HL-60 (cell line): ENCODE data around the gene AP1G1.

Experiments
- DNase-seq, 2 experiments: peaks; one replicate each; pipeline ENCODE4 v3.0.0-alpha.2; 2010 to 2020; ENCODE audit warnings: low read depth in 1 of 2, low spot score in 1 of 2
- H3K27ac ChIP-seq: fragments of 250-450 bp; sonication (Bioruptor Pico); replicated peaks from 2 replicates; pipeline ENCODE4 v1.5.1; 2020; ENCODE audit warnings: mild to moderate bottlenecking, moderate library complexity
- H3K27me3 ChIP-seq: fragments of 250-450 bp; sonication (Bioruptor Pico); 2 replicates; pipeline ENCODE4 v1.5.1; 2021; ENCODE audit warnings: mild to moderate bottlenecking, moderate library complexity; ENCODE audit not compliant: insufficient read depth, poor library complexity, severe bottlenecking
- H3K4me3 ChIP-seq: replicated peaks from 2 replicates; pipeline ENCODE4 v1.5.1; 2011; ENCODE audit warnings: mild to moderate bottlenecking, control low read depth, low read length; ENCODE audit not compliant: insufficient read depth
- GABPA ChIP-seq: IDR thresholded peaks from 2 replicates; pipeline ENCODE4 v1.6.1; 2012; ENCODE audit warnings: low read depth
- POLR2AphosphoS5 ChIP-seq: IDR thresholded peaks from 2 replicates; pipeline ENCODE4 v1.6.1; 2012; ENCODE audit warnings: low read depth
- SPI1 ChIP-seq: IDR thresholded peaks from 2 replicates; pipeline ENCODE4 v1.6.1; 2012; ENCODE audit warnings: low read depth, mild to moderate bottlenecking, borderline replicate concordance
- TF ChIP-seq, protein P1 (sequence below): IDR thresholded peaks from one replicate; pipeline ENCODE4 v1.5.1; 2011; ENCODE audit warnings: low read length, control low read depth, inconsistent platforms; ENCODE audit not compliant: insufficient read depth
- TF ChIP-seq, protein P2 (sequence below): IDR thresholded peaks from 2 replicates; pipeline ENCODE4 v1.6.1; 2012; ENCODE audit warnings: low read depth; ENCODE audit not compliant: insufficient replicate concordance

Gene AP1G1

DNA sequence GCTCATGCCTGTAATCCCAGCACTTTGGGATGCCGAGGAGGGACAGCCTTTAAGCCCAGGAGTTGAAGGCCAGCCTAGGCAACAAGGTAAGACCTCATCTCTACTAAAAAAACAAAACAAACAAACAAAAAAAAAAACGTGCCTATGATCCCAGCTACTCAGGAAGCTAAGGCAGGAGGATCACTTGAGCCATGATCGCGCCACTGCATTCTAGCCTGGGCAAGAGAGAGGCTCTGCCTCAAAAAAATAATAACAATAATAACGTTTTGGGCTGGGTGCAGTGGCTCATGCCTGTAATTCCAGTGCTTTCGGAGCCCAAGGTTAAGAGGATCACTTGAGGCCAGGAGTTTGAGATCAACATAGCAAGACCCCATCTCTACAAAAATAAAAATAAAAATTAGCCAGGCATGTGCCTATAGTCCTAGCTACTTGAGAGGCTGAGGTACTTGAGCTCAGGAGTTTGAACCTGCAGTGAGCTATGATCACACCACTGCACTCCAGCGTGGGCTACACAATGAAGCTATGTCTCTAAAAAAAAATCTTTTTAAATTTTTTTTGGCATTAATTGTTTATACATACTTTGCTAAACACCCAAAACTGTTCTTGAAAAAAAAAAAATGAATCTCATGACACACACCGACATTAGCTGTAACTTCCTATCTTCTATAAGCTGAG lies 87.4 kb downstream of the AP1G1 start:
- Histone ChIP-seq H3K4me3 (no peak overlapping the region), H3K27ac (no peak overlapping the region), H3K27me3 (peaks cover 6% of the 10 kb centered on the region)
- DNase-seq: no peak
- no peak for TF ChIP-seq GABPA
- no peak for TF ChIP-seq SPI1
- TF ChIP-seq, protein P1, sequence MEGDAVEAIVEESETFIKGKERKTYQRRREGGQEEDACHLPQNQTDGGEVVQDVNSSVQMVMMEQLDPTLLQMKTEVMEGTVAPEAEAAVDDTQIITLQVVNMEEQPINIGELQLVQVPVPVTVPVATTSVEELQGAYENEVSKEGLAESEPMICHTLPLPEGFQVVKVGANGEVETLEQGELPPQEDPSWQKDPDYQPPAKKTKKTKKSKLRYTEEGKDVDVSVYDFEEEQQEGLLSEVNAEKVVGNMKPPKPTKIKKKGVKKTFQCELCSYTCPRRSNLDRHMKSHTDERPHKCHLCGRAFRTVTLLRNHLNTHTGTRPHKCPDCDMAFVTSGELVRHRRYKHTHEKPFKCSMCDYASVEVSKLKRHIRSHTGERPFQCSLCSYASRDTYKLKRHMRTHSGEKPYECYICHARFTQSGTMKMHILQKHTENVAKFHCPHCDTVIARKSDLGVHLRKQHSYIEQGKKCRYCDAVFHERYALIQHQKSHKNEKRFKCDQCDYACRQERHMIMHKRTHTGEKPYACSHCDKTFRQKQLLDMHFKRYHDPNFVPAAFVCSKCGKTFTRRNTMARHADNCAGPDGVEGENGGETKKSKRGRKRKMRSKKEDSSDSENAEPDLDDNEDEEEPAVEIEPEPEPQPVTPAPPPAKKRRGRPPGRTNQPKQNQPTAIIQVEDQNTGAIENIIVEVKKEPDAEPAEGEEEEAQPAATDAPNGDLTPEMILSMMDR: no peak
- no peak for TF ChIP-seq POLR2AphosphoS5
- TF ChIP-seq, protein P2, sequence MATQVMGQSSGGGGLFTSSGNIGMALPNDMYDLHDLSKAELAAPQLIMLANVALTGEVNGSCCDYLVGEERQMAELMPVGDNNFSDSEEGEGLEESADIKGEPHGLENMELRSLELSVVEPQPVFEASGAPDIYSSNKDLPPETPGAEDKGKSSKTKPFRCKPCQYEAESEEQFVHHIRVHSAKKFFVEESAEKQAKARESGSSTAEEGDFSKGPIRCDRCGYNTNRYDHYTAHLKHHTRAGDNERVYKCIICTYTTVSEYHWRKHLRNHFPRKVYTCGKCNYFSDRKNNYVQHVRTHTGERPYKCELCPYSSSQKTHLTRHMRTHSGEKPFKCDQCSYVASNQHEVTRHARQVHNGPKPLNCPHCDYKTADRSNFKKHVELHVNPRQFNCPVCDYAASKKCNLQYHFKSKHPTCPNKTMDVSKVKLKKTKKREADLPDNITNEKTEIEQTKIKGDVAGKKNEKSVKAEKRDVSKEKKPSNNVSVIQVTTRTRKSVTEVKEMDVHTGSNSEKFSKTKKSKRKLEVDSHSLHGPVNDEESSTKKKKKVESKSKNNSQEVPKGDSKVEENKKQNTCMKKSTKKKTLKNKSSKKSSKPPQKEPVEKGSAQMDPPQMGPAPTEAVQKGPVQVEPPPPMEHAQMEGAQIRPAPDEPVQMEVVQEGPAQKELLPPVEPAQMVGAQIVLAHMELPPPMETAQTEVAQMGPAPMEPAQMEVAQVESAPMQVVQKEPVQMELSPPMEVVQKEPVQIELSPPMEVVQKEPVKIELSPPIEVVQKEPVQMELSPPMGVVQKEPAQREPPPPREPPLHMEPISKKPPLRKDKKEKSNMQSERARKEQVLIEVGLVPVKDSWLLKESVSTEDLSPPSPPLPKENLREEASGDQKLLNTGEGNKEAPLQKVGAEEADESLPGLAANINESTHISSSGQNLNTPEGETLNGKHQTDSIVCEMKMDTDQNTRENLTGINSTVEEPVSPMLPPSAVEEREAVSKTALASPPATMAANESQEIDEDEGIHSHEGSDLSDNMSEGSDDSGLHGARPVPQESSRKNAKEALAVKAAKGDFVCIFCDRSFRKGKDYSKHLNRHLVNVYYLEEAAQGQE: no peak

DNA sequence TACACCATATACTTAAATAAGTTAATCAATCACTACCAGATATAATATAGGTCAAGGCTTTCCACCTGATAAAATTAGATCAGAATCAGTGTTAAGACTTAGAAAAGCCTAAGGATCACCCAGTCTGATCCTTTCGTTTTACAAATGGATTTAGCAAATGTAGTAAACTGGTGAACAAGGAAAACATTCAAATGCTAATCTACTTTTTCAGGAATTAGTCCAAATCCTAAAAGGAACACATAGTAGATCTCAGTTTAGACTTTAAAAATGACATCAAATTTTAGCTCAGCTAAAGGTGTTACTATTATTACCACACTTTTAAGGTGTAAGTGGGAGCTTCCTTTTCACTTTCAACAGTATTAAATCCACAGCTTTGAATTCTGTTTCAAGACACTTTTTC lies 96.1 kb downstream of the AP1G1 start:
- H3K4me3 ChIP-seq: no peak overlapping the region
- no peak for DNase-seq
- H3K27me3 ChIP-seq: no peaks in the 10 kb centered on the region
- TF ChIP-seq SPI1 (no peak), POLR2AphosphoS5 (no peak), GABPA (no peak)
- TF ChIP-seq, protein P1: no peak
- TF ChIP-seq, protein P2: no peak
- H3K27ac ChIP-seq: no peak overlapping the region

DNA sequence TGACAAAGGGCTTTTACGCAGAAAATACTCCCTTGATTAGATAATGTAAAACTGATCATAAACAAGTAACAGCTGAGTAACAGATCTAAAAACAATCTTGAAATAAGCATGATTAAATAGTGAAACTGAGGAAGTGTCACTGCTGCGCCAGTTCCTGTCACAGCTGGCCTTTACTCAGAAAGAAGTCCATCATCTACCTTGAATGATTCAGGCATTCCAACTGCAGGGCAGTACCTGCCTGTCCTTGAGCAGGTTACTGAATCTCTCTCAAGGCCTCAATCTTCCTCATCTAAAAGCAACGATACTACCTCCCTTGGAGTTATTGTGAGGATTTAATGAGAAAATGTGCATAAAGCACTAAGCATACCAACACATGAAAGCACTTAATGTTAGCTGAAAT lies 96.8 kb downstream of the AP1G1 start:
- TF ChIP-seq, protein P1: no peak
- TF ChIP-seq SPI1: no peak
- TF ChIP-seq GABPA: no peak
- TF ChIP-seq, protein P2: no peak
- no peak for TF ChIP-seq POLR2AphosphoS5
- Histone ChIP-seq H3K27ac (no peak overlapping the region), H3K27me3 (no peaks in the 10 kb centered on the region), H3K4me3 (no peak overlapping the region)
- no peak for DNase-seq
